ENCODE results near the gene SRGAP2.
"Not testable (repeated sequence)": the region's sequence is repeated elsewhere in the genome, so short reads cannot be mapped to it uniquely, and the experiment has no call there.

DNA sequence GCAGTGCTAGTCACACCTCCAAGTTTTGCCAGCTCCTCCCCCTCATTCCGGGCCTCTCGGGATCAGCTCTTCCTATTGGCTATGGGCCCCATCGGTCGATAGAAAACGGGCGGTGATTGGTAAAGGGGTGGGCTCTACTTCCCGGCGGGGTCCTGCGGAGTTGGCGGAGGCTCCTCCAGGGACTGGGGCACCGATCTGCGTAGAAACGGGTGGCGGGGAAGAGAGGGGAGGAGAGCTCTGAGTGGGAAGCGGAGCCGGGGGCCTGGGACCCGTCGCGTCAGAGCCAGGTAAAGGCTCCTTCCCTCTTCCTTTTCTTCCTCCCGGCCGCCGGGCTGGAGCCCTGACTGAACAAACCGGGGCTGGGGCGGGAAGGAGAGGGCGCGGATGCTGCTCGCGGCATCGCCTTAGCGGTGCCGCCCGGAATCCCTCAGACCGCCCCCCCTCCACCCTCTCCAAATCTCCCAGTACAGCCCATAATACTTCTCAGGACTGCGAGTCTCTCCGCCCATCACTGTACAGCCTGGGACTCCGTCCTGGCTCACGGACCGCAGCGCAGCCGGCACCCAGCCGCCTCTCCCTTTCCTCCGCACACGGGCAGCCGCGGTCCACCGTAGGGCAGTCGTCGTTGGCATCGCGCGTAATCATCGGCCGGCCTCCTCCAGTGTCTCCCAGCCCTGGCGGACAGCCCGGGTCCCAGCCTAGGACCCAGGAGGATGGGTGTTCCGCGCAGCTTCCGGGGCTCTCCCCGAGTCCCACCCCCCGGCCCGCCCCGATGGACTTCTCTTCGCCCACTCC is at the start of gene SRGAP2:
- TF ChIP-seq, protein P1, sequence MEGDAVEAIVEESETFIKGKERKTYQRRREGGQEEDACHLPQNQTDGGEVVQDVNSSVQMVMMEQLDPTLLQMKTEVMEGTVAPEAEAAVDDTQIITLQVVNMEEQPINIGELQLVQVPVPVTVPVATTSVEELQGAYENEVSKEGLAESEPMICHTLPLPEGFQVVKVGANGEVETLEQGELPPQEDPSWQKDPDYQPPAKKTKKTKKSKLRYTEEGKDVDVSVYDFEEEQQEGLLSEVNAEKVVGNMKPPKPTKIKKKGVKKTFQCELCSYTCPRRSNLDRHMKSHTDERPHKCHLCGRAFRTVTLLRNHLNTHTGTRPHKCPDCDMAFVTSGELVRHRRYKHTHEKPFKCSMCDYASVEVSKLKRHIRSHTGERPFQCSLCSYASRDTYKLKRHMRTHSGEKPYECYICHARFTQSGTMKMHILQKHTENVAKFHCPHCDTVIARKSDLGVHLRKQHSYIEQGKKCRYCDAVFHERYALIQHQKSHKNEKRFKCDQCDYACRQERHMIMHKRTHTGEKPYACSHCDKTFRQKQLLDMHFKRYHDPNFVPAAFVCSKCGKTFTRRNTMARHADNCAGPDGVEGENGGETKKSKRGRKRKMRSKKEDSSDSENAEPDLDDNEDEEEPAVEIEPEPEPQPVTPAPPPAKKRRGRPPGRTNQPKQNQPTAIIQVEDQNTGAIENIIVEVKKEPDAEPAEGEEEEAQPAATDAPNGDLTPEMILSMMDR (IDR thresholded peaks at IDR 0.05) = not testable (repeated sequence)
- TF ChIP-seq POLR2AphosphoS5, POLR2A (IDR thresholded peaks at IDR 0.05): not testable (repeated sequence)

All from prostate gland (tissue), 2 donors.